Measurements from ENCODE around the gene NDUFS6.
"Not testable (repeated sequence)": the region's sequence is repeated elsewhere in the genome, so short reads cannot be mapped to it uniquely, and the experiment has no call there.

Gene NDUFS6

GRCh38 chr5:1836176-1836890 lies 35.1 kb downstream of the NDUFS6 start:
- H3K4me3 Mint-ChIP-seq, result no peak overlapping the region
- H3K9me3 Mint-ChIP-seq, result no peaks in the 10 kb centered on the region
- no peak overlapping the region for H3K27ac Mint-ChIP-seq
- peaks cover 6% of the 10 kb centered on the region for H3K27me3 Mint-ChIP-seq
- no peaks in the 10 kb centered on the region for H3K4me1 Mint-ChIP-seq
- H3K36me3 Mint-ChIP-seq, result no peaks in the 10 kb centered on the region

- H3K4me3 Mint-ChIP-seq, result no peak overlapping the region
- no peaks in the 10 kb centered on the region for H3K4me1 Mint-ChIP-seq
- no peaks in the 10 kb centered on the region for H3K36me3 Mint-ChIP-seq
- H3K27ac Mint-ChIP-seq, result no peak overlapping the region
- H3K9me3 Mint-ChIP-seq, result no peaks in the 10 kb centered on the region
- peaks cover 9% of the 10 kb centered on the region for H3K27me3 Mint-ChIP-seq
These were observed 36.0 kb downstream of the NDUFS6 start for GRCh38 chr5:1836891-1837880.

DNA sequence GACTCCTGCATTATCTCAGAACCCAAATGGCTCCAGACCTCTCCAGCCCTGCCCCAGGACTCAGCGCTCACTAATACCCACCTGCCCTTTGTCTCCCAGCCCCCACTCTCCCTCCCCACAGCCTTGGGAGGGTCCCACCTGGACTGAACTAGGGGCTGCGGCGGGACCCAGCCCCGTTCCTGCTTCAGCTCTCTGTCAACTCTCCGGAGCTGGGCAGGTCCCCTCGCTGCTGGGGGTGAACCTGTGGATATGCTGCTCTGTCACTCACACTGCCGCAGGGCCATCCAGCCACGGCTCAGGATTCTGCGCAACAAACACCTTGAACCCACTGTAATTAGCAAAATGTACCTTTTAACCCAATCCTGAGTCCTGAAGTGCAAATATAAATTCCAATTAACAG lies 36.8 kb downstream of the NDUFS6 start:
- H3K9me3 Mint-ChIP-seq, result no peaks in the 10 kb centered on the region
- no peak overlapping the region for H3K4me3 Mint-ChIP-seq
- peaks cover 11% of the 10 kb centered on the region for H3K27me3 Mint-ChIP-seq
- no peaks in the 10 kb centered on the region for H3K4me1 Mint-ChIP-seq
- H3K36me3 Mint-ChIP-seq, result no peaks in the 10 kb centered on the region
- H3K27ac Mint-ChIP-seq, result no peak overlapping the region

DNA sequence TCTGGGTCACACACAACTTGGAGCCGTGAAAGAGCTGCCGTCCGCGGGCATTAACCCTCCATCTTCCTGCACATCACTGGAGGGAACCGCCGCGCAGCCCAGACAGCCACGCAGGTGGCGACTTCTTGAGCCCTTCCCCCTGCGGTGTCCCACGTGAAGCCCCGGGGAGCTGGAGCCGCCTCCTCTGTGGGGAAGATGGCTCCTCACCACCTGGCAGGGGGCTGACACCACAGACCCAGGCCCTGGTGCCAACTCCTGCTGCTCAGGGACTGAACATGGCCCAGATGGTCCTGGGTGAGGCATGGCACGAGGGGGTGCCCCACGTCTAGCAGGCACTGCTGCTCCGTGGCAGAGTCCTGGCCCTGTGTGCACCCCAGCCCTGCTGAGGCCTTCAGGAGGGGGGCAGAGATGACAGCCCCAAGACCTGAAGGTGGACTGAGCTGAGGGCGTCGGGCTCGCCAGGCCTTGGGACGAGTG lies 38.9 kb downstream of the NDUFS6 start:
- no peaks in the 10 kb centered on the region for H3K4me1 Mint-ChIP-seq

GRCh38 chr5:1840741-1841521 lies 39.7 kb downstream of the NDUFS6 start:
- Mint-ChIP-seq H3K36me3 (no peaks in the 10 kb centered on the region), H3K4me3 (no peak overlapping the region), H3K27ac (no peak overlapping the region), H3K9me3 (no peaks in the 10 kb centered on the region), H3K4me1 (no peaks in the 10 kb centered on the region), H3K27me3 (peaks cover 11% of the 10 kb centered on the region)

More for the DNA sequence above, 38.9 kb downstream of the NDUFS6 start:
- Mint-ChIP-seq H3K9me3 (no peaks in the 10 kb centered on the region), H3K27me3 (peaks cover 11% of the 10 kb centered on the region), H3K36me3 (no peaks in the 10 kb centered on the region), H3K27ac (no peak overlapping the region), H3K4me3 (no peak overlapping the region)

- peaks cover 11% of the 10 kb centered on the region for H3K27me3 Mint-ChIP-seq
- H3K4me3 Mint-ChIP-seq, result no peak overlapping the region
- H3K36me3 Mint-ChIP-seq, result no peaks in the 10 kb centered on the region
- H3K4me1 Mint-ChIP-seq, result no peaks in the 10 kb centered on the region
- H3K9me3 Mint-ChIP-seq, result no peaks in the 10 kb centered on the region
- no peak overlapping the region for H3K27ac Mint-ChIP-seq
These were observed 41.0 kb downstream of the NDUFS6 start for GRCh38 chr5:1842004-1842819.

- not testable (repeated sequence) for H3K4me3 Mint-ChIP-seq, H3K4me1 Mint-ChIP-seq, H3K36me3 Mint-ChIP-seq, H3K27ac Mint-ChIP-seq, H3K9me3 Mint-ChIP-seq
- H3K27me3 Mint-ChIP-seq, result peaks cover 17% of the 10 kb centered on the region
These were observed 42.6 kb downstream of the NDUFS6 start for GRCh38 chr5:1843761-1844160.

GRCh38 chr5:1844708-1845436 lies 43.7 kb downstream of the NDUFS6 start:
- Mint-ChIP-seq H3K4me3 (no peak overlapping the region), H3K27ac (no peak overlapping the region), H3K27me3 (peaks cover 12% of the 10 kb centered on the region), H3K4me1 (no peaks in the 10 kb centered on the region), H3K36me3 (no peaks in the 10 kb centered on the region), H3K9me3 (no peaks in the 10 kb centered on the region)

DNA sequence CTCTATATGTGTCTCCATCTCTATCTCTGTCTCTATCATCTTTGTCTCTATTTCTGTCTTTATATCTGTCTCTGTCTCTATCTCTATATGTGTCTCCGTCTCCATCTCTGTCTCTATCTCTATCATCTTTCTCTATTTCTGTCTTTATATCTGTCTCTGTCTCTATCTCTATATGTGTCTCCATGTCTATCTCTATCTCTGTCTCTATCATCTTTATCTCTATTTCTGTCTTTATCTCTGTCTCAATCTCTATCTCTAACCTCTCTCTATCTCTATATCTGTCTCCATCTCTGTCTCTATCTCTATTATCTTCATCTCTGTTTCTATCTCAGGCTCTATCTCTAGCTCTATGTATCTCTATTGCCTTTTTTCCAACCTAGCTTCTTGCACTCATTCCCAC lies 44.5 kb downstream of the NDUFS6 start:
- H3K27ac Mint-ChIP-seq, result no peak overlapping the region
- no peaks in the 10 kb centered on the region for H3K9me3 Mint-ChIP-seq
- peaks cover 12% of the 10 kb centered on the region for H3K27me3 Mint-ChIP-seq
- no peaks in the 10 kb centered on the region for H3K36me3 Mint-ChIP-seq
- no peak overlapping the region for H3K4me3 Mint-ChIP-seq
- no peaks in the 10 kb centered on the region for H3K4me1 Mint-ChIP-seq

- Mint-ChIP-seq H3K4me1 (no peaks in the 10 kb centered on the region), H3K9me3 (no peaks in the 10 kb centered on the region), H3K27me3 (peaks cover 16% of the 10 kb centered on the region), H3K36me3 (no peaks in the 10 kb centered on the region), H3K27ac (no peak overlapping the region), H3K4me3 (no peak overlapping the region)
These were observed 45.4 kb downstream of the NDUFS6 start for GRCh38 chr5:1846583-1846982.

DNA sequence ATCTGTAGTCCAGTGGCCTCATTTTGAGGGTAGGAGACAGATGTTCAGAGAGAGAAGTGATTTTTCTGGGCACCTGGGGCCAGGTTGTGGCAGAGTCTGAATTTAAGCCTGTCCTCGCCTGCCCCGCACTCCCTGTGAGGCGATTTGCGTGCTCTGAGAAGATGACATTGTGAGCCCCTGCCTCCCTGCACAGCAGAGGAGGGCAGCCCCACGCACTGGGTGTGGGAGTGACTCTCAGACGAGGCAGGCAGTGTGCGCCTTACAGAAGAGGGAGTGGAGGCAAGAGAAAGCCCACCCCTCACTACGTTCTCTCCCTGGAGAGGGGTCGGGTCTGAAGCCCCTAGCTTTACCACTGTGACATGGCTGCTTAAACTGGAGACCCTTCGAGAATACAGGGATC lies 45.8 kb downstream of the NDUFS6 start:
- no peak overlapping the region for H3K27ac Mint-ChIP-seq
- H3K4me3 Mint-ChIP-seq, result no peak overlapping the region
- H3K36me3 Mint-ChIP-seq, result no peaks in the 10 kb centered on the region
- peaks cover 17% of the 10 kb centered on the region for H3K27me3 Mint-ChIP-seq
- no peaks in the 10 kb centered on the region for H3K4me1 Mint-ChIP-seq
- H3K9me3 Mint-ChIP-seq, result no peaks in the 10 kb centered on the region

DNA sequence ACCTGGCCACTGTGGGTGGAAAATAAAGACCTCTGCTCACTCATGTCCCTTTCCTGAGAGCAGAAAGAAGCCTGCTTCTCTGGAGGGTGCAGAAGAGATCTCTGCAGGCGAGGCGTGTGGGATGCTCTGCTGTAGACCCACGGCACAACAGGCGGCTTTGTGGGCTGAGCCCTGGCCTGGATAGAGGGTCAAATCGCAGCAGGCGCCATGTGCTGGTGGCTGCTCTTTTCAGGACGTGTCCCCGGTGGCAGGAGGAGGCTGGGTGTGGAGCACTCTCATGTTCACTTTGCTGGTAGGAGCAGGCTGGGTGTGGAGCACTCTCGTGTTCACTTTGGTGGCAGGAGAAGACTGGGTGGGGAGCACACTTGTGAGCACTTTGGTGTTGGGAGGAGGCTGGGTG lies 46.4 kb downstream of the NDUFS6 start:
- H3K9me3 Mint-ChIP-seq, result no peaks in the 10 kb centered on the region
- H3K4me3 Mint-ChIP-seq, result no peak overlapping the region
- no peaks in the 10 kb centered on the region for H3K36me3 Mint-ChIP-seq
- no peaks in the 10 kb centered on the region for H3K4me1 Mint-ChIP-seq
- peaks cover 13% of the 10 kb centered on the region for H3K27me3 Mint-ChIP-seq
- H3K27ac Mint-ChIP-seq, result no peak overlapping the region

DNA sequence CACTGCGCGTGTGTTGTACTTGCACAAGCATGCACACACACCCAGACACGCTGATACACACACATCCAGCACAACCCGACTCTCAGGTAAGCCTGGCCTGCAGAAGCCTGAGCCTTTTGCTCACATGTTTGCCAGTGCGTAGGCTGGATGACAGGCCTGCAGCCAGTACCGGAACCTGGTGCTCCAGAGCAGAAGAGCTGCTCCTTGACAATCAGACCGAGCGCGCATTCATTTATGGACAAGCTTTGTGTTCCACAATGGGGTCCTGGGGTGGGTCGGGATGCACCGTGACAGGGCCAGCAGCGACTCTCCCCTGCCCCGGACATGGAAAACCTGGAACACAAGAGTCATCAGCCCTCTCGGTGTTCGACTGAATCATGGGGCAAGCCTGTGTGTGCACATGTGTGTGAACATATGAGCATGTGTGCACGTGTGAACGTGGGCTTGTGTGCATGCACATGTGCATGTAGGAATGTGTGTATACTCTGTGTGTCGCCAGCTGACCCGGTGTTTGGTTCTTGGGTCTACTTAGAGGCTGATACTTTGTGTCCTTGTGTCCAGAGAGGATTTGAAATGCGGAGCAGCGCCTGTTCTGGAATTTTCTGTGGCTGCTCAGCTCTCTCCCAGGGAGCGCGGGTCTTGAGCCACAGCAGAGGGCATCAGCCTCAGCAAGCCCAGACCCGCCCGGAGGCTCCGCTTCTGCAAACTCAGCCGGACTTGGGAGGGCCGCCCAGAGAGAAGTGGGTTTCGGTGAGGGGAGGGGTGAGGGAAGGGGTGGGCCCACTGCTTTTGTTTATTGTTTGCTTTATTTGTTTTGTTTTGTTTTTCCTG lies 49.3 kb downstream of the NDUFS6 start:
- H3K4me3 Mint-ChIP-seq, result no peak overlapping the region
- H3K27me3 Mint-ChIP-seq, result peaks cover 27% of the 10 kb centered on the region
- H3K27ac Mint-ChIP-seq, result no peak overlapping the region
- H3K4me1 Mint-ChIP-seq, result no peaks in the 10 kb centered on the region
- H3K9me3 Mint-ChIP-seq, result no peaks in the 10 kb centered on the region
- no peaks in the 10 kb centered on the region for H3K36me3 Mint-ChIP-seq
